Measurements from ENCODE around the gene KCNK2. TPM values are rescaled to one million over a fixed set of nuclear protein-coding genes. Genes with fewer than 3 reads are reported as not detected.

Gene KCNK2
- total and polyA plus RNA-seq, 2 donors from 2014 or later = 1.4 TPM; not detected in 1

DNA sequence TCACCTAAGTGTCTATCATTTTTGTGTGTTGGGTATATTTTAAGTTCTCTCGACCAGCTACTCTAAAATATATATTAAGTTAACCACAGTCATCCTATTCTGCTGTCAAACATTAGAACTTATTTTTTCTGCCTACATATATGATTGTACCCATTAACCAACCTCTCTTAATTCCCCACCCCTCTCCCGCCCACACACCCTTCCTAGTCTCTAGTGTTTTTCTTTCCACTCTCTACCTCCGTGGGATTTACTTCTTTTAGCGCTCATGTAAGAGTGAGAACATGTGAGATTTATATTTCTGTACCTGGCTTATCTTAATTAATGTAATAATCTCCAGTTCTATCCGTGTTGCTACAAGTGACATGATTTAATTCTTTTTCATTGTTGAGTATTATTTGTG is 26.6 kb downstream of the KCNK2 start:
- no peaks in the 10 kb centered on the region for H3K27me3 ChIP-seq (ENCODE audit: control insufficient read depth, insufficient read depth, low read length)
- TF ChIP-seq, protein P1, sequence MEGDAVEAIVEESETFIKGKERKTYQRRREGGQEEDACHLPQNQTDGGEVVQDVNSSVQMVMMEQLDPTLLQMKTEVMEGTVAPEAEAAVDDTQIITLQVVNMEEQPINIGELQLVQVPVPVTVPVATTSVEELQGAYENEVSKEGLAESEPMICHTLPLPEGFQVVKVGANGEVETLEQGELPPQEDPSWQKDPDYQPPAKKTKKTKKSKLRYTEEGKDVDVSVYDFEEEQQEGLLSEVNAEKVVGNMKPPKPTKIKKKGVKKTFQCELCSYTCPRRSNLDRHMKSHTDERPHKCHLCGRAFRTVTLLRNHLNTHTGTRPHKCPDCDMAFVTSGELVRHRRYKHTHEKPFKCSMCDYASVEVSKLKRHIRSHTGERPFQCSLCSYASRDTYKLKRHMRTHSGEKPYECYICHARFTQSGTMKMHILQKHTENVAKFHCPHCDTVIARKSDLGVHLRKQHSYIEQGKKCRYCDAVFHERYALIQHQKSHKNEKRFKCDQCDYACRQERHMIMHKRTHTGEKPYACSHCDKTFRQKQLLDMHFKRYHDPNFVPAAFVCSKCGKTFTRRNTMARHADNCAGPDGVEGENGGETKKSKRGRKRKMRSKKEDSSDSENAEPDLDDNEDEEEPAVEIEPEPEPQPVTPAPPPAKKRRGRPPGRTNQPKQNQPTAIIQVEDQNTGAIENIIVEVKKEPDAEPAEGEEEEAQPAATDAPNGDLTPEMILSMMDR (IDR thresholded peaks at IDR 0.05; ENCODE audit: borderline replicate concordance, extremely low read depth, insufficient read depth) = no peak
- intact Hi-C loops (cut with DNase I) = no loop called here
- H3K4me3 ChIP-seq (ENCODE audit: low read length in 3 of 3) = no peak overlapping the region
- no peak overlapping the region for H3K9ac ChIP-seq (ENCODE audit: low read length in 3 of 3)
- FAIRE-seq (no peak), DNase-seq (no peak)
- no peaks in the 10 kb centered on the region for H3K4me1 ChIP-seq (ENCODE audit: control insufficient read depth in 2 of 3, insufficient read depth in 2 of 3, low read depth in 1 of 3, low read length in 3 of 3)
- H3K27ac ChIP-seq (ENCODE audit: low read depth in 2 of 2, low read length in 2 of 2) = no peak overlapping the region
- H3K36me3 ChIP-seq (ENCODE audit: control insufficient read depth in 2 of 3, insufficient read depth in 3 of 3, low read length in 3 of 3) = no peaks in the 10 kb centered on the region
- H3K9me3 ChIP-seq (ENCODE audit: control insufficient read depth in 2 of 3, insufficient read depth in 1 of 3, low read length in 3 of 3) = no peaks in the 10 kb centered on the region

DNA sequence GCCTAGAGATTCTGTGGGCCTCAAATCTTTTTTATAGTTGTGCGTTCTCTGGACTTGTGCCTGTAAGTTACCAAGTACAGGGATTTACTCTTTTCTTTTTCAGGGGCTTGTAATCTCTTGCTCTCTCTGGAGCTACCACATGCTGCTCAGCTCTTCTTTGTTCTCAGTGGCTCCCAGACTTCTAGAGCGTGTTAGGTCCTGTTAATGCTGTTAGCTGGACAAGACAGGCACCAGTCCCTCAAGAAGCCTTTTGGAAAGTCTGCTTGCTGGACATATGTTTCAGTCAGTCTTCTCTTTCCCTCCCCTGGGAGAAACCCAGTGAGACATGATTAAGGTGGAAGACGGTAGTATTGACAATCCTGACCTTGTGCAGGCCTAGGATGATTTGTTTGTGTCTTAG is 29.4 kb downstream of the KCNK2 start:
- Histone ChIP-seq H3K27me3 (ENCODE audit: control insufficient read depth, insufficient read depth, low read length) (no peaks in the 10 kb centered on the region), H3K36me3 (ENCODE audit: control insufficient read depth in 2 of 3, insufficient read depth in 3 of 3, low read length in 3 of 3) (no peaks in the 10 kb centered on the region), H3K4me3 (ENCODE audit: low read length in 3 of 3) (no peak overlapping the region), H3K9ac (ENCODE audit: low read length in 3 of 3) (no peak overlapping the region), H3K4me1 (ENCODE audit: control insufficient read depth in 2 of 3, insufficient read depth in 2 of 3, low read depth in 1 of 3, low read length in 3 of 3) (no peaks in the 10 kb centered on the region), H3K27ac (ENCODE audit: low read depth in 2 of 2, low read length in 2 of 2) (no peak overlapping the region), H3K9me3 (ENCODE audit: control insufficient read depth in 2 of 3, insufficient read depth in 1 of 3, low read length in 3 of 3) (no peaks in the 10 kb centered on the region)
- intact Hi-C loops (cut with DNase I) = no loop called here
- DNase-seq (no peak), FAIRE-seq (no peak)
- TF ChIP-seq, protein P1 (IDR thresholded peaks at IDR 0.05; ENCODE audit: borderline replicate concordance, extremely low read depth, insufficient read depth) = no peak

DNA sequence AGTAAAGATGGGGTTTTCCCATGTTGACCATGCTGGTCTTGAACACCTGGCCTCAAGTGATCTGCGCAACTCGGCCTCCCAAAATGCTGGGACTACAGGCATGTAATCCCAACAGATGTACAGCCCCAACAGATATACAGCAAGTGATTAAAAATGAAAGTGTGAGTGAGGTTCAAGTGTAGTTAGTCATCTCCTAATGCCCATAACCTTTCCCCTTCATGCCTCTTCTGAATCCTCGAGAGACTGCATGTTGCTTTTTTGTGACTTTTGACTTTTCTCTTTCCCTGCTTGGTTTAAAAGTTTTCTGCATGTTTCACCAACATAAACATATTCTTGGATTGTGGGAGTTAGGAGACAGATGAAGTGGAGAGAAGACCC is 31.2 kb downstream of the KCNK2 start:
- H3K4me1 ChIP-seq (ENCODE audit: control insufficient read depth in 2 of 3, insufficient read depth in 2 of 3, low read depth in 1 of 3, low read length in 3 of 3) = no peaks in the 10 kb centered on the region
- no peak overlapping the region for H3K27ac ChIP-seq (ENCODE audit: low read depth in 2 of 2, low read length in 2 of 2)
- TF ChIP-seq, protein P1 (IDR thresholded peaks at IDR 0.05; ENCODE audit: borderline replicate concordance, extremely low read depth, insufficient read depth) = no peak
- intact Hi-C loops (cut with DNase I) = no loop called here
- no peak overlapping the region for H3K4me3 ChIP-seq (ENCODE audit: low read length in 3 of 3)
- FAIRE-seq (no peak), DNase-seq (no peak)
- no peaks in the 10 kb centered on the region for H3K9me3 ChIP-seq (ENCODE audit: control insufficient read depth in 2 of 3, insufficient read depth in 1 of 3, low read length in 3 of 3)
- H3K36me3 ChIP-seq (ENCODE audit: control insufficient read depth in 2 of 3, insufficient read depth in 3 of 3, low read length in 3 of 3) = no peaks in the 10 kb centered on the region
- no peaks in the 10 kb centered on the region for H3K27me3 ChIP-seq (ENCODE audit: control insufficient read depth, insufficient read depth, low read length)
- H3K9ac ChIP-seq (ENCODE audit: low read length in 3 of 3) = no peak overlapping the region

Measured in kidney (tissue), 14 donors.